Liver (tissue), 9 donors: Measurements from ENCODE around the gene SMIM29. TPM values are rescaled to one million over a fixed set of nuclear protein-coding genes. Genes with fewer than 3 reads are reported as not detected.

ENCODE experiments used
- DNase-seq: peaks from one replicate; pipeline ENCODE4 v3.0.0-alpha.2; 2017; ENCODE audit warnings: low spot score
- H3K27ac ChIP-seq, 2 donors: one replicate each; pipeline ENCODE4 v1.7.0; 2013; ENCODE audit warnings: inconsistent platforms in 2 of 2, low read length in 2 of 2, control low read depth in 1 of 2, low read depth in 1 of 2, mild to moderate bottlenecking in 1 of 2
- H3K27me3 ChIP-seq, 4 donors: one replicate each; pipeline versions ENCODE4 v1.6.1 to v1.7.0; 2013; ENCODE audit warnings: low read length in 3 of 4, inconsistent platforms in 1 of 4, mild to moderate bottlenecking in 1 of 4, moderate library complexity in 1 of 4; ENCODE audit not compliant: control insufficient read depth in 4 of 4, insufficient read depth in 4 of 4
- H3K36me3 ChIP-seq, 4 donors: one replicate each; pipeline versions ENCODE4 v1.6.1 to v1.7.0; 2013; ENCODE audit warnings: low read length in 3 of 4, mild to moderate bottlenecking in 3 of 4, low read depth in 1 of 4, moderate library complexity in 1 of 4; ENCODE audit not compliant: control insufficient read depth in 4 of 4, insufficient read depth in 3 of 4
- H3K4me1 ChIP-seq, 4 donors: one replicate each; pipeline versions ENCODE4 v1.6.1 to v1.7.0; 2013; ENCODE audit warnings: low read length in 3 of 4, mild to moderate bottlenecking in 3 of 4, moderate library complexity in 1 of 4; ENCODE audit not compliant: control insufficient read depth in 4 of 4, insufficient read depth in 4 of 4
- H3K4me3 ChIP-seq, 3 donors: one replicate each; pipeline versions ENCODE4 v1.6.1 to v1.7.0; 2013; ENCODE audit warnings: low read length in 3 of 3, control low read depth in 1 of 3, low read depth in 1 of 3, mild to moderate bottlenecking in 1 of 3
- H3K9ac ChIP-seq, 2 donors: one replicate each; pipeline ENCODE4 v1.7.0; 2013; ENCODE audit warnings: low read length in 2 of 2, mild to moderate bottlenecking in 2 of 2, moderate library complexity in 2 of 2, control low read depth in 1 of 2, low read depth in 1 of 2
- H3K9me3 ChIP-seq, 4 donors: one replicate each; pipeline versions ENCODE4 v1.6.1 to v1.7.0; 2013; ENCODE audit warnings: low read length in 3 of 4; ENCODE audit not compliant: control insufficient read depth in 4 of 4
- EGR1 ChIP-seq, 2 donors: IDR thresholded peaks; 2 replicates each; pipeline ENCODE4 v1.6.1; 2016 to 2018; ENCODE audit warnings: antibody characterized with exemption in 2 of 2, low read depth in 2 of 2
- FOXA2 ChIP-seq: IDR thresholded peaks from 2 replicates; pipeline ENCODE4 v1.6.1; 2016; ENCODE audit warnings: antibody characterized with exemption
- HNF4A ChIP-seq, 2 donors: conservative IDR thresholded peaks; 2 replicates each; pipeline ENCODE4 v1.6.1; 2016; ENCODE audit warnings: antibody characterized with exemption in 2 of 2, mild to moderate bottlenecking in 2 of 2
- HNF4G ChIP-seq: IDR thresholded peaks from 2 replicates; pipeline ENCODE4 v1.6.1; 2016; ENCODE audit warnings: antibody characterized with exemption
- JUND ChIP-seq, 2 donors: IDR thresholded peaks; 2 replicates each; pipeline ENCODE4 v1.6.1; 2016; ENCODE audit warnings: antibody characterized with exemption in 2 of 2
- NR2F2 ChIP-seq: IDR thresholded peaks from 2 replicates; pipeline ENCODE4 v1.6.1; 2016; ENCODE audit warnings: antibody characterized with exemption
- RAD21 ChIP-seq, 2 donors: IDR thresholded peaks; 2 replicates each; pipeline ENCODE4 v1.6.1; 2016; ENCODE audit warnings: antibody characterized with exemption in 2 of 2, mild to moderate bottlenecking in 2 of 2
- RXRA ChIP-seq, 2 donors: IDR thresholded peaks; 2 replicates each; pipeline ENCODE4 v1.6.1; 2017 to 2018; ENCODE audit warnings: antibody characterized with exemption in 2 of 2, mild to moderate bottlenecking in 1 of 2
- SP1 ChIP-seq: IDR thresholded peaks from 2 replicates; pipeline ENCODE4 v1.6.1; 2018; ENCODE audit warnings: antibody characterized with exemption, mild to moderate bottlenecking
- TAF1 ChIP-seq: conservative IDR thresholded peaks from 2 replicates; pipeline ENCODE4 v1.6.1; 2016; ENCODE audit warnings: antibody characterized with exemption, mild to moderate bottlenecking
- WGBS: extraction: QIAGEN DNeasy Blood & Tissue Kit; methylation state at CpG from one replicate; pipeline ENCODE4 v1.1.7; 2013; 5-methylcytosine and 5-hydroxymethylcytosine counted together
- polyA plus RNA-seq, 2 donors: library from polyadenylated mRNA; stranded (reverse) in 1 of 2; unstranded in 1 of 2; fragments of 200-250 nt in 1 of 2; fragments of >200 nt in 1 of 2; fragmentation: Nextera tagmentation in 1 of 2; extraction: Ambion mirVana in 1 of 2; gene quantifications; one replicate each; pipeline versions ENCODE4 v1.2.1 to v1.2.3, GENCODE V29; 2013 to 2015
- total RNA-seq, 2 donors: library from RNA; depleted of rRNA; stranded (reverse); fragments of >200 nt; gene quantifications; one replicate each; pipeline ENCODE4 v1.2.3, GENCODE V29; 2014
- TF ChIP-seq, protein P1 (sequence below): IDR thresholded peaks from 2 replicates; pipeline ENCODE4 v1.6.1; 2016; ENCODE audit warnings: antibody characterized with exemption
- TF ChIP-seq, protein P2 (sequence below): IDR thresholded peaks from 2 replicates; pipeline ENCODE4 v1.6.1; 2016; ENCODE audit warnings: antibody characterized with exemption
- TF ChIP-seq, protein P3 (sequence below): fragments of 150-350 bp; IDR thresholded peaks from 2 replicates; pipeline ENCODE4 v1.5.1; 2017; ENCODE audit warnings: improper control_type of control experiment, low read depth, low read length; ENCODE audit not compliant: missing input control
- TF ChIP-seq, protein P4 (sequence below): IDR thresholded peaks from 2 replicates; pipeline ENCODE4 v1.6.1; 2016; ENCODE audit warnings: antibody characterized with exemption
- donor health status: healthy.
- donor health status: healthy.
- donor health status: healthy.
- donor health status: healthy.
- donor health status: healthy.

Gene SMIM29
- total and polyA plus RNA-seq, 4 donors: 2.4 to 11.3 (median 6.7) TPM

DNA sequence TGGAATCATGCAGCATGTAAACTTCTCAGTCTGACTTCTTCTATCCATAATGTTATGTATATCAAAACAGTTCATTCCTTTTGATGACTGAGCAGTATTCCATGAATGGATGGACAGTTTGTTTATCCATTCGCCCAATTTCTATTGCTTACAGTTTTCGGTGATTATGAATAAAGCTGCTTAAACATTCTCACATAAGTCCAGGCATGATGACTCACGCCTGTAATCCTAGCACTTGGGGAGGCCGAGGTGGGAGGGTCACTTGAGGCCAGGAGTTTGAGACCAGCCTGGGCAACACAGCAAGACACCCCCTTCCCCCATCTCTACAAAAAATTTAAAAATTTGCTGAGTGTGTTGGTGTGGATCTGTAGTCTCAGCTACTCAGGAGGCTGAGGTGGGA lies 35.0 kb downstream of the SMIM29 start:
- H3K4me1 ChIP-seq: no peaks in the 10 kb centered on the region
- 93% methylated on average over 4 of the region's 4 CpGs for WGBS
- DNase-seq: no peak
- H3K9me3 ChIP-seq: no peaks in the 10 kb centered on the region
- no peak overlapping the region for H3K9ac ChIP-seq
- no peaks in the 10 kb centered on the region for H3K36me3 ChIP-seq
- TF ChIP-seq HNF4G (no peak), EGR1 (IDR thresholded peaks at IDR 0.05; ENCODE audit: low read depth in 2 of 2) (no peak), HNF4A (conservative IDR thresholded peaks at IDR 0.05) (no peak), RAD21 (IDR thresholded peaks at IDR 0.05) (no peak)
- TF ChIP-seq, protein P1, sequence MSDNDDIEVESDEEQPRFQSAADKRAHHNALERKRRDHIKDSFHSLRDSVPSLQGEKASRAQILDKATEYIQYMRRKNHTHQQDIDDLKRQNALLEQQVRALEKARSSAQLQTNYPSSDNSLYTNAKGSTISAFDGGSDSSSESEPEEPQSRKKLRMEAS: no peak
- H3K4me3 ChIP-seq: no peak overlapping the region
- H3K27me3 ChIP-seq: no peaks in the 10 kb centered on the region
- no peak overlapping the region for H3K27ac ChIP-seq

DNA sequence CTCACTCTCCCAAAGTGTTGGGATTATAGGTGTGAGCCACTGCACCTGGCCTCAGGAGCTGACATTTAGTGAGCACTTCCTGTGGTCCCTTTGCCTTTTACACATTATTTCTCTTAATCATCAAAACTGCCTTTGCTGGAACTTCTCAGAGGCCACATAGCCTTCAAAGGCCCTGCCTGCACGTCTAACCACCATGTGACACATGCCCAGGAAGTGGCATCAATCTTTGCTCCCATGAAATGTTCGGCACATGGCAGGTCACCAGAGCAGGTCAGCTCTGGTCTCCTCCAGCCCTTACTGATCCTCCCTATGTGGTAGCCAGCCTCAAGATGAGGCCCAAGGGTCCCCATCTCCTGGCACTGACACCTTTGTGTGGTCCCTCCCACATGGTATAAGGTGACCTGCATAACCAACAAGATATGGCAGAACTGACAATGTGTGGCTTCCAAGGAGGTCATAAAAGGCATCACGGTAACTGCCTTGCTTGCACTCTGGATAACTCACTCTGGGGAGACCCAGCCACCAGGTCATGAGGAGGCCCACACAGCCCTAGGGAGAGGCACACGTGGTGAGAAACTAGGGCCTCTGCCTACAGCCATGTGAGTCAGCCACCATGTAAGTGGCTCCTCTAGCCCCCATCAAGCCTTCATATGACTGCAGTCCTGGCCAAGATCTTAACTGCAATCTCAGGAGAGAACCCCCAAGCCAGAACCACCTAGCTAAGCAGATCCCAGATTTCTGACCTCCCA lies 40.9 kb downstream of the SMIM29 start:
- DNase-seq: no peak
- no peak overlapping the region for H3K4me3 ChIP-seq
- WGBS: 87% methylated on average over 4 of the region's 4 CpGs
- no peaks in the 10 kb centered on the region for H3K9me3 ChIP-seq
- no peaks in the 10 kb centered on the region for H3K27me3 ChIP-seq
- H3K27ac ChIP-seq: no peak overlapping the region
- H3K4me1 ChIP-seq: no peaks in the 10 kb centered on the region
- no peak overlapping the region for H3K9ac ChIP-seq
- no peaks in the 10 kb centered on the region for H3K36me3 ChIP-seq
- no peak for TF ChIP-seq RAD21 (IDR thresholded peaks at IDR 0.05)
- TF ChIP-seq, protein P2, sequence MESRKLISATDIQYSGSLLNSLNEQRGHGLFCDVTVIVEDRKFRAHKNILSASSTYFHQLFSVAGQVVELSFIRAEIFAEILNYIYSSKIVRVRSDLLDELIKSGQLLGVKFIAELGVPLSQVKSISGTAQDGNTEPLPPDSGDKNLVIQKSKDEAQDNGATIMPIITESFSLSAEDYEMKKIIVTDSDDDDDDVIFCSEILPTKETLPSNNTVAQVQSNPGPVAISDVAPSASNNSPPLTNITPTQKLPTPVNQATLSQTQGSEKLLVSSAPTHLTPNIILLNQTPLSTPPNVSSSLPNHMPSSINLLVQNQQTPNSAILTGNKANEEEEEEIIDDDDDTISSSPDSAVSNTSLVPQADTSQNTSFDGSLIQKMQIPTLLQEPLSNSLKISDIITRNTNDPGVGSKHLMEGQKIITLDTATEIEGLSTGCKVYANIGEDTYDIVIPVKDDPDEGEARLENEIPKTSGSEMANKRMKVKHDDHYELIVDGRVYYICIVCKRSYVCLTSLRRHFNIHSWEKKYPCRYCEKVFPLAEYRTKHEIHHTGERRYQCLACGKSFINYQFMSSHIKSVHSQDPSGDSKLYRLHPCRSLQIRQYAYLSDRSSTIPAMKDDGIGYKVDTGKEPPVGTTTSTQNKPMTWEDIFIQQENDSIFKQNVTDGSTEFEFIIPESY: no peak
- TF ChIP-seq, protein P1: no peak
- TF ChIP-seq, protein P3, sequence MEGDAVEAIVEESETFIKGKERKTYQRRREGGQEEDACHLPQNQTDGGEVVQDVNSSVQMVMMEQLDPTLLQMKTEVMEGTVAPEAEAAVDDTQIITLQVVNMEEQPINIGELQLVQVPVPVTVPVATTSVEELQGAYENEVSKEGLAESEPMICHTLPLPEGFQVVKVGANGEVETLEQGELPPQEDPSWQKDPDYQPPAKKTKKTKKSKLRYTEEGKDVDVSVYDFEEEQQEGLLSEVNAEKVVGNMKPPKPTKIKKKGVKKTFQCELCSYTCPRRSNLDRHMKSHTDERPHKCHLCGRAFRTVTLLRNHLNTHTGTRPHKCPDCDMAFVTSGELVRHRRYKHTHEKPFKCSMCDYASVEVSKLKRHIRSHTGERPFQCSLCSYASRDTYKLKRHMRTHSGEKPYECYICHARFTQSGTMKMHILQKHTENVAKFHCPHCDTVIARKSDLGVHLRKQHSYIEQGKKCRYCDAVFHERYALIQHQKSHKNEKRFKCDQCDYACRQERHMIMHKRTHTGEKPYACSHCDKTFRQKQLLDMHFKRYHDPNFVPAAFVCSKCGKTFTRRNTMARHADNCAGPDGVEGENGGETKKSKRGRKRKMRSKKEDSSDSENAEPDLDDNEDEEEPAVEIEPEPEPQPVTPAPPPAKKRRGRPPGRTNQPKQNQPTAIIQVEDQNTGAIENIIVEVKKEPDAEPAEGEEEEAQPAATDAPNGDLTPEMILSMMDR: no peak

DNA sequence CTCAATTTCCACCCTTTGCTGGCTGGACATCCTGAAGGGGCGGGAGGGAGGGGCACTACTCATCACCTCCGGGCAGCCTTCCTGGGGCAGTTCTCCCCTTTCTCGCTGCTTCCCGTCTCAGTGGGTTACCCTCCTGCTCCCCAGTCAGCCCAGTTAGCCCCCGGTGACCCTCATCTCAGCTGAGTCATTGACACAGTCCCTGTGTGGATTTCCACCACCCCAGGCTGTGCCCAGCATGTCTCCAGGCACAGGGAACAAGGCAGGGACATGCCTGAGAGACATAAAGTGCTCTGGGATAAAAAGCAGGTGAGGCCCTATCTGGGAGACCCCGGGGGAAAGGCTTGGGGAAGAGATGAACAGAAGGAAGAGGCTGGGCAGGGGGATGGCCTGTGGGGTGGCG lies 42.1 kb downstream of the SMIM29 start:
- H3K36me3 ChIP-seq: no peaks in the 10 kb centered on the region
- H3K4me3 ChIP-seq: no peak overlapping the region
- no peak overlapping the region for H3K27ac ChIP-seq
- H3K27me3 ChIP-seq: no peaks in the 10 kb centered on the region
- 75% methylated on average over 7 of the region's 7 CpGs for WGBS
- DNase-seq: no peak
- no peaks in the 10 kb centered on the region for H3K4me1 ChIP-seq
- H3K9ac ChIP-seq: no peak overlapping the region
- TF ChIP-seq RXRA (IDR thresholded peaks at IDR 0.05) (no peak), FOXA2 (no peak), JUND (IDR thresholded peaks at IDR 0.05) (no peak), SP1 (no peak), HNF4A (conservative IDR thresholded peaks at IDR 0.05) (no peak), HNF4G (no peak), TAF1 (no peak), NR2F2 (no peak)
- TF ChIP-seq, protein P4, sequence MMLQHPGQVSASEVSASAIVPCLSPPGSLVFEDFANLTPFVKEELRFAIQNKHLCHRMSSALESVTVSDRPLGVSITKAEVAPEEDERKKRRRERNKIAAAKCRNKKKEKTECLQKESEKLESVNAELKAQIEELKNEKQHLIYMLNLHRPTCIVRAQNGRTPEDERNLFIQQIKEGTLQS: no peak
- TF ChIP-seq, protein P3: no peak
- TF ChIP-seq, protein P1: no peak
- no peaks in the 10 kb centered on the region for H3K9me3 ChIP-seq
